ENCODE data around the gene RNASE12. TPM values are rescaled to one million over a fixed set of nuclear protein-coding genes. Genes with fewer than 3 reads are reported as not detected.

Gene RNASE12
- total RNA-seq, 1 experiment from 2014 or later, result not detected

DNA sequence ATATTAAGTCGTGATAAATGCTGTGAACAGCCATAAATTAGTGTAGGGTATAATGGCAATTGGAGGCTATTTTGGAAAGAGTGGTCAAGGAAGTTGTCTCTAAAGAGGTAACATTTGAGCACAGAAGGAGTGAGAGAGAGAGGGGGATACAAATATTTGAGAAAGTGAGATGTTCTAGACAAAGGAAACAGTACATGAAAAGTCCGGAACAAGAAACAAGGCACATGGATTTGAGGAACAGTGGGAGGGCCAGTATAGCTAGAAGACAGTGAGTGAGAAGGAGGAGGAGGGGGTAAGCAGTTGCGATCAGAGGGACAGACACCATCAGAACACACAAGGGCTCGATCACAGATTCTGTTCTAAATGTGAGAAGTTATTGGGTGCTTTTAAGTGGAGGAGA lies 20.1 kb upstream of the RNASE12 start:
- no peak overlapping the region for H3K27ac ChIP-seq (ENCODE audit: insufficient read length, low read depth, low read length)
- no peak overlapping the region for H3K9ac ChIP-seq (ENCODE audit: extremely low read depth, insufficient read length, low read length)
- H4K8ac ChIP-seq (replicated peaks; ENCODE audit: insufficient read length, low read depth, low read length), result no peak overlapping the region
- no peak overlapping the region for H2BK120ac ChIP-seq (ENCODE audit: low read depth, low read length, poor library complexity, severe bottlenecking)
- H3K9me3 Mint-ChIP-seq, result no peaks in the 10 kb centered on the region; a peak in 1 of 5 replicates
- H3K27ac Mint-ChIP-seq, result no peak overlapping the region
- no peaks in the 10 kb centered on the region for H3K79me1 ChIP-seq (ENCODE audit: insufficient read depth, low read depth, low read length, poor library complexity, severe bottlenecking)
- no peaks in the 10 kb centered on the region for H3K27me3 Mint-ChIP-seq (ENCODE audit: low read depth)
- peaks cover 15 to 18% of the 10 kb centered on the region in 2 experiments for H3K4me1 Mint-ChIP-seq
- H3K18ac ChIP-seq (ENCODE audit: insufficient read length, low read depth, low read length), result no peak overlapping the region
- no peak for TF ChIP-seq CTCF (conservative IDR thresholded peaks at IDR 0.05)
- no CpG with 5 or more reads among the region's 4 CpGs for WGBS (ENCODE audit: extremely low coverage, insufficient read length, low lambda C conversion rate)
- no peak overlapping the region for H4K91ac ChIP-seq (ENCODE audit: insufficient read length, low read depth, low read length)
- peaks cover 5% of the 10 kb centered on the region for H3K23me2 ChIP-seq (ENCODE audit: insufficient read length, low read depth, low read length, poor library complexity, severe bottlenecking)
- no peak overlapping the region for H2BK20ac ChIP-seq (ENCODE audit: low read depth, low read length, poor library complexity, severe bottlenecking)
- H2BK5ac ChIP-seq (ENCODE audit: insufficient read length, low read length), result no peak overlapping the region
- no peaks in the 10 kb centered on the region for H3K27me3 ChIP-seq (ENCODE audit: insufficient read depth, low read length)
- H4K20me1 ChIP-seq (ENCODE audit: control insufficient read depth, insufficient read depth, insufficient read length), result no peaks in the 10 kb centered on the region
- H3K9me3 ChIP-seq (ENCODE audit: control insufficient read depth, low read depth, low read length), result no peaks in the 10 kb centered on the region
- H4K5ac ChIP-seq (ENCODE audit: insufficient read length, low read depth, low read length), result no peak overlapping the region
- no peak overlapping the region for H3K14ac ChIP-seq (ENCODE audit: insufficient read depth, low read length)
- H3T11ph ChIP-seq (ENCODE audit: low read length), result no peak overlapping the region
- H2BK15ac ChIP-seq (ENCODE audit: low read depth, low read length), result no peak overlapping the region
- H3K23ac ChIP-seq (ENCODE audit: insufficient read length, low read depth, low read length), result no peak overlapping the region
- H3K36me3 Mint-ChIP-seq (ENCODE audit: insufficient read depth in 1 of 3, low read depth in 3 of 3), result no peaks in the 10 kb centered on the region
- H3K56ac ChIP-seq (ENCODE audit: insufficient read length, low read depth, low read length), result no peak overlapping the region
- H3K4me1 ChIP-seq (ENCODE audit: insufficient read depth, low read length), result no peaks in the 10 kb centered on the region; the same call in 1 of the 2 replicates
- no peak overlapping the region for H2BK12ac ChIP-seq (ENCODE audit: insufficient read length, low read depth, low read length)
- no peaks in the 10 kb centered on the region for H3K79me2 ChIP-seq (ENCODE audit: insufficient read depth, low read length)
- no peak overlapping the region for H3K4me2 ChIP-seq (ENCODE audit: insufficient read depth, insufficient read length, low read length)
- H3K4me3 Mint-ChIP-seq, result no peak overlapping the region
- H2AFZ ChIP-seq (ENCODE audit: low read length), result no peak overlapping the region
- H2AK5ac ChIP-seq (ENCODE audit: insufficient read length, low read length), result no peak overlapping the region
- DNase-seq, result no peak
- no peak overlapping the region for H3K4ac ChIP-seq (ENCODE audit: low read depth, low read length)

Data from H9 (cell line).